ENCODE data around the gene HCAR2. TPM values are rescaled to one million over a fixed set of nuclear protein-coding genes. Genes with fewer than 3 reads are reported as not detected.
"Not testable (repeated sequence)": the region's sequence is repeated elsewhere in the genome, so short reads cannot be mapped to it uniquely, and the experiment has no call there.

The HCAR2 gene
- total RNA-seq, 1 donor from 2014 or later: 0.29 TPM

- intact Hi-C loops (cut with micrococcal nuclease): no loop called here
These were observed 34.9 kb downstream of the HCAR2 start for GRCh38 chr12:122668268-122668667.

- intact Hi-C loops (cut with micrococcal nuclease): no loop called here
These were observed 37.4 kb downstream of the HCAR2 start for GRCh38 chr12:122665759-122666158.

GRCh38 chr12:122665349-122665748, 37.8 kb downstream of the HCAR2 start:
- intact Hi-C loops (cut with micrococcal nuclease): no loop called here

- intact Hi-C loops (cut with micrococcal nuclease): no loop called here
These were observed 41.2 kb downstream of the HCAR2 start for GRCh38 chr12:122661938-122662337.

GRCh38 chr12:122661246-122661645, 41.9 kb downstream of the HCAR2 start:
- intact Hi-C loops (cut with micrococcal nuclease): no loop called here

GRCh38 chr12:122659579-122659978, 43.6 kb downstream of the HCAR2 start:
- intact Hi-C loops (cut with micrococcal nuclease): no loop called here

- intact Hi-C loops (cut with micrococcal nuclease): no loop called here
These were observed 46.9 kb downstream of the HCAR2 start for GRCh38 chr12:122656298-122656697.

GRCh38 chr12:122653291-122653690, 49.9 kb downstream of the HCAR2 start:
- intact Hi-C loops (cut with micrococcal nuclease): not testable (repeated sequence)

GRCh38 chr12:122651520-122652224, 51.5 kb downstream of the HCAR2 start:
- intact Hi-C loops (cut with micrococcal nuclease): no loop called here

Other genes with a start within 250 kb of the HCAR2 start
- 41.0 and 45.6 TPM in 2 replicates for gene ZCCHC8, start 202.4 kb downstream of the HCAR2 start, total RNA-seq
- gene RSRC2, start 176.4 kb downstream of the HCAR2 start, total RNA-seq: 95.8 and 98.4 TPM in 2 replicates
- gene KNTC1, start 176.1 kb downstream of the HCAR2 start, total RNA-seq: 99.7 and 101 TPM in 2 replicates
- 0.15 and 0.27 TPM in 2 replicates for gene HCAR3, start 13.5 kb upstream of the HCAR2 start, total RNA-seq
- gene HCAR1, start 27.5 kb upstream of the HCAR2 start, total RNA-seq: 2.0 and 2.4 TPM in 2 replicates
- gene DENR, start 49.5 kb upstream of the HCAR2 start, total RNA-seq: 64.6 and 69.6 TPM in 2 replicates
- 0.32 and 0.46 TPM in 2 replicates for gene CCDC62, start 71.2 kb upstream of the HCAR2 start, total RNA-seq
- gene HIP1R, start 132.1 kb upstream of the HCAR2 start, total RNA-seq: 24.5 and 24.9 TPM in 2 replicates
- gene VPS37B, start 192.8 kb upstream of the HCAR2 start, total RNA-seq: 31.7 and 32.4 TPM in 2 replicates

All from T-helper 1 cell treated with Interleukin-12 subunit alpha and Interleukin-12 subunit beta and Interleukin-4 antibody, amounts not matched to agents 30 ng/mL and 1 ng/mL, for 36 hours (primary cell).